DOHH2 (cell line): ENCODE data around the gene CASS4.

ENCODE experiments used
- H3F3A ChIP-seq: fragments of 200-600 bp; sonication (generic), shearing (Covaris generic); 2 replicates; pipeline ENCODE4 v1.6.0; 2016; ENCODE audit warnings: antibody characterized with exemption, mild to moderate bottlenecking; ENCODE audit not compliant: control insufficient read depth, insufficient read depth
- H3K27ac ChIP-seq: fragments of 200-600 bp; sonication (generic); 2 replicates; pipeline ENCODE4 v1.5.1; 2014; ENCODE audit warnings: low read depth, mild to moderate bottlenecking, low read length, moderate library complexity
- H3K27me3 ChIP-seq: fragments of 200-600 bp; sonication (generic); 2 replicates; pipeline ENCODE4 v1.6.1; 2014; ENCODE audit warnings: mild to moderate bottlenecking, low read length, mixed read lengths; ENCODE audit not compliant: control insufficient read depth
- H3K36me3 ChIP-seq: fragments of 200-600 bp; sonication (generic); 2 replicates; pipeline ENCODE4 v1.6.1; 2014; ENCODE audit warnings: mild to moderate bottlenecking, low read length, moderate library complexity, mixed read lengths; ENCODE audit not compliant: control insufficient read depth
- H3K4me1 ChIP-seq: fragments of 200-600 bp; sonication (generic); 2 replicates; pipeline ENCODE4 v1.6.1; 2014; ENCODE audit warnings: mild to moderate bottlenecking, low read length, mixed read lengths; ENCODE audit not compliant: control insufficient read depth
- H3K4me2 ChIP-seq: fragments of 200-600 bp; sonication (generic); 2 replicates; pipeline ENCODE4 v1.6.0; 2014; ENCODE audit warnings: mild to moderate bottlenecking, low read length, moderate library complexity
- H3K4me3 ChIP-seq: fragments of 200-600 bp; sonication (generic); 2 replicates; pipeline ENCODE4 v1.5.1; 2014; ENCODE audit warnings: mild to moderate bottlenecking, low read length, mixed read lengths
- H3K79me2 ChIP-seq: fragments of 200-600 bp; sonication (generic); 2 replicates; pipeline ENCODE4 v1.6.1; 2014; ENCODE audit warnings: mild to moderate bottlenecking, low read length, mixed read lengths; ENCODE audit not compliant: control insufficient read depth
- H3K9me2 ChIP-seq: fragments of 200-600 bp; sonication (generic); replicated peaks from 2 replicates; pipeline ENCODE4 v1.6.1; 2014; ENCODE audit warnings: mild to moderate bottlenecking, low read length, mixed read lengths; ENCODE audit not compliant: control insufficient read depth
- H3K9me3 ChIP-seq: fragments of 200-600 bp; sonication (generic); 2 replicates; pipeline ENCODE4 v1.6.1; 2014; ENCODE audit warnings: antibody characterized with exemption, low read length, mixed read lengths; ENCODE audit not compliant: control insufficient read depth, insufficient read depth
- H4K20me1 ChIP-seq: fragments of 200-600 bp; sonication (generic); 2 replicates; pipeline ENCODE4 v1.6.0; 2014; ENCODE audit warnings: low read depth, mild to moderate bottlenecking, antibody characterized with exemption, low read length, moderate library complexity; ENCODE audit not compliant: control insufficient read depth, insufficient read depth
- CTCF ChIP-seq: fragments of 200-600 bp; sonication (generic); IDR thresholded peaks from one replicate; pipeline ENCODE4 v1.5.1; 2014; ENCODE audit warnings: antibody characterized with exemption, mild to moderate bottlenecking, low read depth, low read length; ENCODE audit not compliant: poor library complexity, severe bottlenecking
- EZH2phosphoT487 ChIP-seq: fragments of 200-600 bp; sonication (generic); IDR thresholded peaks from 2 replicates; pipeline ENCODE4 v1.6.1; 2017; ENCODE audit warnings: borderline replicate concordance, mild to moderate bottlenecking, antibody characterized with exemption, low read length, moderate library complexity, mixed read lengths

Gene CASS4

DNA sequence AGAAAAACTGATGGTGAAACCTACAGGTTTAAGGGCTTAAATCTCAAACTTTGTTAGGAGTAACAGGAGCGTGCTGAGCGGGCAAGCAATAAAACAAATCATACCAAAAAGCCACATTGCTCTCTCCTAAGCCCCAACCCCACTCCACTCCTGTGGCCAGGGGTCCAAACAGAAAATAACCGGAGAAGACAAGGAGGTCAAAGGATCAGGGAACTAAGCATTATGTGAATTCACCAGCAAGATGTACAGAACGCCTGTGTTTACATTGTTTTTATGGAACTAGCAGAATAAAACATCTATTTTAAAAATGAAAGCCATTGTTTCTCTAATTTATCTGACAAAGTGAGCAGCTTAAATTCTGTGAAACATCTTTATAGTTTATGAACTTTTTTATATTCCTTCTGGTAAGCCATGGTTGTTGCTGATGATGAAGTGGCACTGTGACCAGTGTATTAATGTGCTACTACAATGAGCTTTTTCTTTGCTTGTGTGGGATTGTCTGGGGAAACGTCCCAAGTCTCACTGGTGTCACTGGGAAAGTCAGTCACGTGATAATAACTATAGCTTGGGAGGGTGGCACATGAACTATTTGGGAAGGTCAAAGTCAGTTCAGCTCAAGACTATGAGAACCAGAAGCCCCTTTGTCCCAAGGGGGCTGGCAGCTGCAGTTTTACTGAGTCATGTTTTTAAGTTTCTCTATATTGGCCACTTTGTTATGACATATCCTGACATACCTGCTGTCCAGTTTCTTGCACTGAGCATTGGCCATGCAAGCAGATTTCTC, 43.5 kb upstream of the CASS4 start:
- Histone ChIP-seq H3K9me2 (no peaks in the 10 kb centered on the region), H3F3A (peaks cover 18% of the 10 kb centered on the region), H4K20me1 (no peaks in the 10 kb centered on the region), H3K79me2 (peaks cover 10% of the 10 kb centered on the region), H3K27me3 (no peaks in the 10 kb centered on the region; the same call in 1 of the 2 replicates), H3K4me2 (no peak overlapping the region), H3K9me3 (no peaks in the 10 kb centered on the region), H3K36me3 (peaks cover 48% of the 10 kb centered on the region), H3K4me1 (no peaks in the 10 kb centered on the region), H3K27ac (no peak overlapping the region), H3K4me3 (no peak overlapping the region)
- TF ChIP-seq CTCF (no peak), EZH2phosphoT487 (no peak)

- Histone ChIP-seq H3F3A (peaks cover 18% of the 10 kb centered on the region), H3K4me1 (no peaks in the 10 kb centered on the region), H3K4me2 (no peak overlapping the region), H3K27ac (no peak overlapping the region), H3K4me3 (no peak overlapping the region), H4K20me1 (no peaks in the 10 kb centered on the region), H3K36me3 (peaks cover 54% of the 10 kb centered on the region), H3K9me2 (no peaks in the 10 kb centered on the region), H3K27me3 (no peaks in the 10 kb centered on the region), H3K9me3 (no peaks in the 10 kb centered on the region), H3K79me2 (peaks cover 16% of the 10 kb centered on the region)
- TF ChIP-seq CTCF (no peak), EZH2phosphoT487 (no peak)
Observed at GRCh38 chr20:56369179-56369578, 42.9 kb upstream of the CASS4 start.

GRCh38 chr20:56371977-56372376, 40.1 kb upstream of the CASS4 start:
- no peak overlapping the region for H3K27ac ChIP-seq
- H3K36me3 ChIP-seq = peaks cover 78% of the 10 kb centered on the region
- H3K9me3 ChIP-seq = no peaks in the 10 kb centered on the region
- H3K27me3 ChIP-seq = no peaks in the 10 kb centered on the region
- H3K9me2 ChIP-seq = no peaks in the 10 kb centered on the region
- H3K79me2 ChIP-seq = peaks cover 34% of the 10 kb centered on the region
- H4K20me1 ChIP-seq = no peaks in the 10 kb centered on the region
- H3K4me2 ChIP-seq = no peak overlapping the region
- H3K4me3 ChIP-seq = no peak overlapping the region
- H3F3A ChIP-seq = peaks cover 18% of the 10 kb centered on the region
- no peaks in the 10 kb centered on the region for H3K4me1 ChIP-seq
- no peak for TF ChIP-seq EZH2phosphoT487
- no peak for TF ChIP-seq CTCF
